SK-N-MC (cell line): ENCODE results near the gene POLE3.
"Not testable (repeated sequence)": the region's sequence is repeated elsewhere in the genome, so short reads cannot be mapped to it uniquely, and the experiment has no call there.

ENCODE experiments used
- DNase-seq: peaks from one replicate; pipeline ENCODE4 v3.0.0-alpha.2; 2011; ENCODE audit warnings: low read depth, low spot score
- H3K27ac ChIP-seq: fragments of 200-600 bp; sonication (generic); 2 replicates; pipeline ENCODE4 v1.5.1; 2016; ENCODE audit warnings: mixed run types
- H3K36me3 ChIP-seq: fragments of 200-600 bp; sonication (generic); 2 replicates; pipeline ENCODE4 v1.6.1; 2017; ENCODE audit warnings: antibody characterized with exemption, low read length, mixed read lengths; ENCODE audit not compliant: insufficient read depth
- H3K4me3 ChIP-seq: fragments of 200-600 bp; sonication (generic); 2 replicates; pipeline ENCODE4 v1.5.1; 2016
- H3K9ac ChIP-seq: fragments of 200-600 bp; sonication (generic); 2 replicates; pipeline ENCODE4 v1.8.0; 2017; ENCODE audit warnings: mixed run types, mixed read lengths; ENCODE audit not compliant: insufficient read length
- H3K9me3 ChIP-seq: fragments of 200-600 bp; sonication (generic); 2 replicates; pipeline ENCODE4 v1.6.1; 2017; ENCODE audit warnings: low read depth, mild to moderate bottlenecking, antibody characterized with exemption, low read length, moderate library complexity, mixed read lengths
- EZH2 ChIP-seq: fragments of 200-600 bp; sonication (generic); IDR thresholded peaks from one replicate; pipeline ENCODE4 v1.6.1; 2017; ENCODE audit warnings: antibody characterized with exemption
- FOXP2 ChIP-seq: optimal IDR thresholded peaks from 2 replicates; pipeline ENCODE3; 2011; ENCODE audit warnings: mild to moderate bottlenecking, moderate library complexity; ENCODE audit not compliant: insufficient read depth; ENCODE audit errors: extremely low read length, control extremely low read depth
- POLR2AphosphoS5 ChIP-seq: IDR thresholded peaks from 2 replicates; pipeline ENCODE4 v1.6.1; 2012; ENCODE audit warnings: mild to moderate bottlenecking, low read depth, low read length, borderline replicate concordance

POLE3 gene

DNA sequence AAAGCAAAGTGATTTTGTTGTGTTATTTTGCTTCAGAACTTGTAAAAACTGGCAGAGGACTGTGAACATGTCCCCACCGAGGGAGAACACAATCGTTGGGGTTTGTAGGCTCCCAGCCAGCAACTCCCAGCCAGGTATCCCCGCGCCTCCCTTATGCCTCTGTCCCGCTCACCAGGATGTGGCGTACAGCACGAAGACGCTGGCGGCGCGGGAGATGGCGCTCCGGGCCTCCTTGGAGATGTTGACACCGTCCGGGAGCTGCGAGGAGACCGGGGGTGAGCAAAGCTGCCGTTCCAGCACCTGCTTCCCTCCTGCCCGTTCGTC lies 630 bp downstream of the POLE3 start:
- no peaks in the 10 kb centered on the region for H3K9me3 ChIP-seq
- TF ChIP-seq EZH2 (no peak), FOXP2 (no peak), POLR2AphosphoS5 (no peak)
- DNase-seq, result no peak

DNA sequence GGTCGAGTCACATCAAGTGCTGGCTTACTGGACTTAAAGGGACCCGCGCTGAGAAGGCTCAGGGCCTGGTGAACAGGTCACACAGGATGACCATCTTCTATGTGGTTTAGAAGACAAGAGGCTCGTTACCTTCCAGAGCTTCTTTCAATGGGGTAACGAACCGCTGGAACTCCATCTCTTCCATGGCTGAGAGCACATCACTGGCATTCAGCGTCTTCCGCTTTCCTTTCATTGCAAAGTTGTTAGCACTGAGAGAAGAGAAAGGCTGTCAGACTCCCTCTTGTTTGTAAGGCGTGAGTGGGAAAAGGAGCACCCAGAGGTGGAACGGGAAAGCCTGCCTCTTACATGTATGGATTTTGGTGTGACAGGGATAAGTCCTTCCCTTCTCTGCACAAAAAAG lies 994 bp downstream of the POLE3 start:
- H3K36me3 ChIP-seq, result peaks cover 27% of the 10 kb centered on the region
- no peak for DNase-seq
- TF ChIP-seq POLR2AphosphoS5, result no peak
- no peak for TF ChIP-seq EZH2
- TF ChIP-seq FOXP2, result no peak
- no peaks in the 10 kb centered on the region for H3K9me3 ChIP-seq
- peak overlapping the region; percentile 98 for H3K27ac ChIP-seq
- peak overlapping the region; percentile 90 for H3K4me3 ChIP-seq
- H3K9ac ChIP-seq, result peak overlapping the region; percentile 98

More for the DNA sequence above, 630 bp downstream of the POLE3 start:
- Histone ChIP-seq H3K36me3 (peaks cover 27% of the 10 kb centered on the region), H3K9ac (peak overlapping the region; percentile 98), H3K27ac (peak overlapping the region; percentile 98), H3K4me3 (peak overlapping the region; percentile 90)

DNA sequence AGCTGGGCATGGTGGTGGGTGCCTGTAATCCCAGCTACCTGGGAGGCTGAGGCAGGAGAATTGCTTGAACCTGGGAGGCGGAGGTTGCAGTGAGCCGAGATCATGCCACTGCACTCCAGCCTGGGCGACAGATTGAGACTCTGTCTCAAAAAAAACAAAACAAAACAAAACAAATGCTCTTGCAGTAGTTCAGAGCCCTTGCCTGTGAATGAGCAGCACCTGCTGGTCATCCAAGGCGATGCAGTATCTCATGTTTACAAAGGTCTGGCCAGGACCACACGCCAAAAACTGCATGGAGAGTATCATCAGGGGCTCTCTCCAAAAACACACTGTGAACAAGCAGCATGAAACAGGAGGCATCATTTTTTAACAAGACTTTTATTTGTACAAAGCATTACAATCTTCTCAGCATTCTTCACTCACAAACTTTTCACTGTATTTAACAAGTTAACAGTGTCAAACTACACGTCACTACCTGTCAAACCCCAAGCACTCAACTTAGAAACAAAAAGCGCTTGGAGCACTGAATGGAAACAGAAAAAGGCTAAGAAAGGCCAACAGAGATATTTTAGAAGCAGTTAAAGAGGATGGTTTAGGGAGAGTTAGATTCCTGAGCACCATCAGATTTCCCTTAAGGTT lies 3.5 kb downstream of the POLE3 start:
- Histone ChIP-seq H3K27ac (peak overlapping the region; percentile 44; the same call in 1 of the 2 replicates), H3K36me3 (peaks cover 27% of the 10 kb centered on the region)
- H3K9me3 ChIP-seq, H3K4me3 ChIP-seq, H3K9ac ChIP-seq, DNase-seq: not testable (repeated sequence)

DNA sequence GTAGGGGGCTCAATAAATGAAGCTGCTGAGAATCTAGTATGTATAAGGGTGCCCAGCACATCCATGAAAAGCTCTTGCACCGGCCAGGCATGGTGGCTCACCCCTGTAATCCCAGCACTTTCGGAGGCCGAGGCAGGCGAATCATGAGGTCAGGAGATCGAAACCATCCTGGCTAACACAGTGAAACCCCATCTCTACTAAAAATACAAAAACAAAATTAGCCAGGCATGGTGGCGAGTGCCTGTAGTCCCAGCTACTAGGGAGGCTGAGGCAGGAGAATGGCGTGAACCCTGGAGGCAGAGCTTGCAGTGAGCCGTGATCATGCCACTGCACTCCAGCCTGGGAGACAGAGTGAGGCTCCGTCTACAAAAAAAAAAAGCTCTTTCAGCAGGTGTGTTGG lies 4.1 kb downstream of the POLE3 start:
- not testable (repeated sequence) for H3K4me3 ChIP-seq, H3K9me3 ChIP-seq, DNase-seq, H3K9ac ChIP-seq, H3K27ac ChIP-seq
- peaks cover 27% of the 10 kb centered on the region for H3K36me3 ChIP-seq

DNA sequence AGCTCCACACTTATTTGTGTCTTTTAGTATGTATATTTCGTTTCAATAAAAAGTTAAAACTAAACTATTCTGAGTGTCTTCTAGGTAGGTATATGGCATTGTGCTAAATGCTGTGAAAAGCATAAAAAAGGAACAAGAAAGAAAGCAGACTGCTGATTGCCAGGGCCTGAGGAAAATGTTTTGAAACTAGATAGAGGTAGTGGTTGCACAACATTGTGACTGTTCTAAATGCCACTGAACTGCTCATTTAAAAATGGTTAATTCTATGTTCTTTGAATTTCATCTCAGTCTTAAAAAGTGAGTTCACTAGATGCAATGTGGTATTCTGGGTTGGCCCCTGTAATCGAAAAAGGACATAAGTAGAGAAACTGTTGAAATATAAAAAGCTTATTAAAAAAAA lies 6.8 kb downstream of the POLE3 start:
- Histone ChIP-seq H3K36me3 (peaks cover 18% of the 10 kb centered on the region), H3K4me3 (no peak overlapping the region), H3K9me3 (no peaks in the 10 kb centered on the region), H3K9ac (peak overlapping the region; percentile 20), H3K27ac (no peak overlapping the region)
- no peak for TF ChIP-seq EZH2
- TF ChIP-seq FOXP2, result no peak
- TF ChIP-seq POLR2AphosphoS5, result no peak
- DNase-seq, result no peak

DNA sequence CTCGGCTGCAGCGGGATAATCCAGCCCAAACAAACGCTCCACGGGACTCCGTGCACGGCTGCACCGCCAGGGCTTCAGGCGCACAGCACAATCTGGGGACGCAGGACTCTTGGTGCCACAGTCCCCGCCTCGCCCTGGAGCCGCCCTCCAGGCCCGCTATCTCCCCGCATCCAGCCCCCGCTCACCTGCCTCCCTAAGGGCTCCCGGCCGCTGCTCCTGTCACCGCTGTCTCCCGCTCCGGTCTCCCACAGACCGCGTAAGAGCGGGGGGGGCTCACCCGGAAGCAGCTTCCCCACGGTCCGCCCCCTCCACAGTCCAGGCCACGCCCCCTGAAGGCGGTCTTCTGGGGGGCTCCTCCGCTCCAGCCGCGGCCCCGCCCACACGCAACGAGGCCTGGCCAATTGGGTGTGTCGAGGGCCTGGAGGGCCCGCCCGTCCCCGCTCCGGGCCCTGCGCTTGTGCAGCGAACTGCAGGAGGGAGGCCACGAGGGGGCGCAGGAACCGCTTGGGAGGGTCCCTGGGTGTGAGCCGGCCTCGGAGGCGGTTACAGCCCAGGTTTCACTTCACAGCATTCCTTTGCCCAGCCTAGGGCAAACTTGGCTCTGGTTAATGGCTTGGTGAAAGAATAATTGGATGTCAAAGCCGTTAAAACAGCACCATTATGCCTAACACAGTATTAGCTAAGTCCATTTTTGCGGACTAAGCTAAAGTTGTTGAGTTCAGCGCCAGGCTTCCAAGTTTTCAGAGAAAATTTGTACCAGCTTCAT lies 9.3 kb downstream of the POLE3 start, which contains the start of gene ALAD:
TSS of gene ALAD (minus strand) at position 258 of the 766 bp plus-strand sequence. CDS start 7,725 bp downstream, outside the sequence.
- Histone ChIP-seq H3K27ac (peak within 1 kb of the TSS; percentile 85), H3K9me3 (no peaks in the 10 kb centered on the region), H3K4me3 (peak within 1 kb of the TSS; percentile 83), H3K36me3 (no peaks in the 10 kb centered on the region), H3K9ac (peak within 1 kb of the TSS; percentile 67)
- peak; percentile 79 for DNase-seq
- TF ChIP-seq FOXP2 (peak; percentile 21), EZH2 (no peak), POLR2AphosphoS5 (peak; percentile 87)

DNA sequence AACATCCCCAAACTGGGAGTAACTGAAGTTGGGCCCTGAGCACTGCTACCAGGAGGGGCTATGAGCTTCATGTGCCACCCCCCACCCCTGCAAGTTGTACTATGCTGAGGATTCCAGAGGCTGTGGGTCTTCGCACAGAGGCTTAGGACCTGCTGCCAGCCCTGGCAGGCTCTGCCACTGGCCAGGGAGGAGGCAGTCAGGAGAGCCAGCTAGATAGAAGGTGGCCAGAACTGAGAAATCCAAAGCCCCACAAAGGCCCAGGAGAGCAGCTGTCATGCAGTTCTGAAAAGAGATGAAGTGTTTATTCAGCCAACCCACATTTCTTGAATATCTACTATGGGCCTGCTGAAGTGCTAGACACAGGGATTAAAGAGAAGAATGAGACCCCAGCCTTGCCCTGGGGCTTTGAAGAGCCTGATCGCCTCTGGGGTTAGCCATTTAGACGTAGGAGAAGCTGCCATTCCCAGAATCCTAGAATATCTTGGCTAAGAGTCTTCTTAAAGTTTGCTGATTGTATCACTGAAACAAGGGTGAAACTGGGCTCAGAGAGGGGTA lies 10.8 kb downstream of the POLE3 start:
- no peak overlapping the region for H3K9ac ChIP-seq
- H3K27ac ChIP-seq, result no peak overlapping the region
- no peaks in the 10 kb centered on the region for H3K36me3 ChIP-seq
- no peak for TF ChIP-seq EZH2
- no peak for TF ChIP-seq FOXP2
- no peak for TF ChIP-seq POLR2AphosphoS5
- no peaks in the 10 kb centered on the region for H3K9me3 ChIP-seq
- DNase-seq, result no peak
- H3K4me3 ChIP-seq, result no peak overlapping the region

DNA sequence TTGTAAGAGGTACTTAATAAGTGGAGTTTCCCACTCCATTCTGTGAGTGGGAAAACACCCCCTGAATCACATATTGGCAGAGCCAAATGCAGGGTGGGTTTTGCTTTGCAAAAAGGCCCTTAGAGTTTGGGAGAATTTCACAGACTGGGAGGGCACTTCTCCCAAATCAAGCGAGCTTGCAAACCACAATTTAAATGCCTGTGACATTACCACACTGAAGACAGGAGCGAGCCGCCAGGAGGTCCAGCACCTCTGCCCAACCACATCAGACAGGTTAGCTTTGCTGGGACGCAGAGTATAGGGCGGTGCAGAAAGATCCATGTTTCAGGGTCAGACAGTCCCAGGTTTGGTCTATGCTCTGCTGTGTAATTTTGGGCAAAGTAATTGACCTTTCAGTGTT lies 11.7 kb downstream of the POLE3 start:
- H3K9ac ChIP-seq, result no peak overlapping the region
- no peaks in the 10 kb centered on the region for H3K36me3 ChIP-seq
- no peaks in the 10 kb centered on the region for H3K9me3 ChIP-seq
- TF ChIP-seq POLR2AphosphoS5, result no peak
- no peak for TF ChIP-seq EZH2
- TF ChIP-seq FOXP2, result no peak
- no peak for DNase-seq
- H3K4me3 ChIP-seq, result no peak overlapping the region
- H3K27ac ChIP-seq, result no peak overlapping the region
